ENCODE measurements around the gene DPF3.

Gene DPF3

DNA sequence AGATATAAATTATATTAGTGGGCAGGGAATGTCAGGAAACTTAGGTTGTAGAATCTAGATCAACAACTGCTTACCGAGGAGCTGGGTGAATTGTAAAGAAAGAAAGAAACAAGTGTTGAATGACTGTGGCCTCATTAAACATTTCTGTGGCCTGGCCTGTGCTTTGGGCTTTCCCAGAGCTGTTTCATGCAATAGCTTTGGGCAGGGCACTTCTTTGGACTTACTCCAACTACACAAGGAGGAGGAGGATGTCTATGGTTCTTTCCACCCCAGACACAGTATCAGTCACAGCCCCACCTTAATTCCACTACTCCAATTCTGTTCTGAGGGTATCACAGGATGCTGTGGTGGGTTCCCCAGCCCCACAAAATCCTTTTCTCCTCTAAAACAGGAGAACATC, 38.0 kb downstream of the DPF3 start:
- no peak for TF ChIP-seq CTCF (IDR thresholded peaks at IDR 0.05; ENCODE audit: insufficient read depth, low read length, poor library complexity, severe bottlenecking)
- DNase-seq (ENCODE audit: extremely low read depth, insufficient read length) = no peak
- Histone ChIP-seq H3K4me3 (replicated peaks; ENCODE audit: low read depth, low read length) (no peak overlapping the region), H3K27me3 (replicated peaks; ENCODE audit: control insufficient read depth, insufficient read depth, low read length) (no peaks in the 10 kb centered on the region), H3K36me3 (ENCODE audit: control insufficient read depth, insufficient read depth, low read length) (no peaks in the 10 kb centered on the region; the same call in 1 of the 2 replicates)

GRCh38 chr14:72852194-72852593, 41.7 kb downstream of the DPF3 start:
- no peak for DNase-seq (ENCODE audit: extremely low read depth, insufficient read length)
- TF ChIP-seq CTCF (IDR thresholded peaks at IDR 0.05; ENCODE audit: insufficient read depth, low read length, poor library complexity, severe bottlenecking) = no peak
- Histone ChIP-seq H3K27me3 (replicated peaks; ENCODE audit: control insufficient read depth, insufficient read depth, low read length) (no peaks in the 10 kb centered on the region), H3K4me3 (replicated peaks; ENCODE audit: low read depth, low read length) (no peak overlapping the region), H3K36me3 (ENCODE audit: control insufficient read depth, insufficient read depth, low read length) (no peaks in the 10 kb centered on the region; the same call in 1 of the 2 replicates)

GRCh38 chr14:72851635-72852034, 42.3 kb downstream of the DPF3 start:
- Histone ChIP-seq H3K4me3 (replicated peaks; ENCODE audit: low read depth, low read length) (no peak overlapping the region), H3K36me3 (ENCODE audit: control insufficient read depth, insufficient read depth, low read length) (no peaks in the 10 kb centered on the region; the same call in 1 of the 2 replicates), H3K27me3 (replicated peaks; ENCODE audit: control insufficient read depth, insufficient read depth, low read length) (no peaks in the 10 kb centered on the region)
- TF ChIP-seq CTCF (IDR thresholded peaks at IDR 0.05; ENCODE audit: insufficient read depth, low read length, poor library complexity, severe bottlenecking) = no peak
- no peak for DNase-seq (ENCODE audit: extremely low read depth, insufficient read length)

- Histone ChIP-seq H3K27me3 (replicated peaks; ENCODE audit: control insufficient read depth, insufficient read depth, low read length) (no peaks in the 10 kb centered on the region), H3K36me3 (ENCODE audit: control insufficient read depth, insufficient read depth, low read length) (no peaks in the 10 kb centered on the region; the same call in 1 of the 2 replicates)
- DNase-seq (ENCODE audit: extremely low read depth, insufficient read length) = no peak
These were observed 43.5 kb downstream of the DPF3 start for GRCh38 chr14:72850360-72850759.

DNA sequence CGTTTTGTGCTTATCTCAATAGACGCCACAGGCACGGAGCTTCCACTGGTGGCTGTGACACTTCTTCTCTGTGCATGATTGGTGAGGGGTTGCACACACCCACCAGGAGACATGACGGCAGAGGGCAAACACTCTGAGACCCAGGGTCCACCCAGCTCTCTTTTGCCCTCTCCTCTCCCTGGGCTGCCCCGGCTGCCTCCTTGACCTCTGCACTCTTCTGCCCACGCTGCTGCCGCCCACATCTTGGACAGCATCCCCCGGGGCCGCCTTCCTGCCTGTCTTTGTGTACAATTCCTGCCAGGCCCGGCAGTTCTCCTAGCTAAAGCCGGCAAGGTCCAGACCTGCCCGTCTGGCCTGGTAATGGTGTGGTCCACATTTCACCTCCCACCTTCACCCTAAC, 44.7 kb downstream of the DPF3 start:
- Histone ChIP-seq H3K27me3 (replicated peaks; ENCODE audit: control insufficient read depth, insufficient read depth, low read length) (no peaks in the 10 kb centered on the region), H3K4me3 (replicated peaks; ENCODE audit: low read depth, low read length) (no peak overlapping the region), H3K36me3 (ENCODE audit: control insufficient read depth, insufficient read depth, low read length) (no peaks in the 10 kb centered on the region; the same call in 1 of the 2 replicates)
- DNase-seq (ENCODE audit: extremely low read depth, insufficient read length) = no peak
- TF ChIP-seq CTCF (IDR thresholded peaks at IDR 0.05; ENCODE audit: insufficient read depth, low read length, poor library complexity, severe bottlenecking) = no peak

More at GRCh38 chr14:72850360-72850759, 43.5 kb downstream of the DPF3 start:
- H3K4me3 ChIP-seq (replicated peaks; ENCODE audit: low read depth, low read length) = no peak overlapping the region
- TF ChIP-seq CTCF (IDR thresholded peaks at IDR 0.05; ENCODE audit: insufficient read depth, low read length, poor library complexity, severe bottlenecking) = no peak

GRCh38 chr14:72847721-72848120, 46.2 kb downstream of the DPF3 start:
- DNase-seq (ENCODE audit: extremely low read depth, insufficient read length) = no peak
- Histone ChIP-seq H3K27me3 (replicated peaks; ENCODE audit: control insufficient read depth, insufficient read depth, low read length) (no peaks in the 10 kb centered on the region), H3K4me3 (replicated peaks; ENCODE audit: low read depth, low read length) (no peak overlapping the region), H3K36me3 (ENCODE audit: control insufficient read depth, insufficient read depth, low read length) (no peaks in the 10 kb centered on the region; the same call in 1 of the 2 replicates)
- TF ChIP-seq CTCF (IDR thresholded peaks at IDR 0.05; ENCODE audit: insufficient read depth, low read length, poor library complexity, severe bottlenecking) = no peak
